VCaP (cell line): ENCODE measurements around the gene FRMD4B.
"Not testable (repeated sequence)": the region's sequence is repeated elsewhere in the genome, so short reads cannot be mapped to it uniquely, and the experiment has no call there.

Source experiments
- H3K27ac ChIP-seq: fragments of 450-650 bp; 2 replicates; pipeline ENCODE4 v1.5.1; 2017
- TF ChIP-seq, protein P1 (sequence below): fragments of 450-650 bp; conservative IDR thresholded peaks from 2 replicates; pipeline ENCODE4 v1.5.1; 2017; ENCODE audit warnings: mild to moderate bottlenecking, moderate library complexity

FRMD4B gene

GRCh38 chr3:69283496-69283895 lies 102.4 kb downstream of the FRMD4B start:
- no peak overlapping the region for H3K27ac ChIP-seq
- TF ChIP-seq, protein P1, sequence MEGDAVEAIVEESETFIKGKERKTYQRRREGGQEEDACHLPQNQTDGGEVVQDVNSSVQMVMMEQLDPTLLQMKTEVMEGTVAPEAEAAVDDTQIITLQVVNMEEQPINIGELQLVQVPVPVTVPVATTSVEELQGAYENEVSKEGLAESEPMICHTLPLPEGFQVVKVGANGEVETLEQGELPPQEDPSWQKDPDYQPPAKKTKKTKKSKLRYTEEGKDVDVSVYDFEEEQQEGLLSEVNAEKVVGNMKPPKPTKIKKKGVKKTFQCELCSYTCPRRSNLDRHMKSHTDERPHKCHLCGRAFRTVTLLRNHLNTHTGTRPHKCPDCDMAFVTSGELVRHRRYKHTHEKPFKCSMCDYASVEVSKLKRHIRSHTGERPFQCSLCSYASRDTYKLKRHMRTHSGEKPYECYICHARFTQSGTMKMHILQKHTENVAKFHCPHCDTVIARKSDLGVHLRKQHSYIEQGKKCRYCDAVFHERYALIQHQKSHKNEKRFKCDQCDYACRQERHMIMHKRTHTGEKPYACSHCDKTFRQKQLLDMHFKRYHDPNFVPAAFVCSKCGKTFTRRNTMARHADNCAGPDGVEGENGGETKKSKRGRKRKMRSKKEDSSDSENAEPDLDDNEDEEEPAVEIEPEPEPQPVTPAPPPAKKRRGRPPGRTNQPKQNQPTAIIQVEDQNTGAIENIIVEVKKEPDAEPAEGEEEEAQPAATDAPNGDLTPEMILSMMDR = no peak

GRCh38 chr3:69282181-69282580 lies 103.7 kb downstream of the FRMD4B start:
- H3K27ac ChIP-seq = peak overlapping the region; percentile 59
- TF ChIP-seq, protein P1 = no peak

GRCh38 chr3:69277403-69277802 lies 108.5 kb downstream of the FRMD4B start:
- not testable (repeated sequence) for H3K27ac ChIP-seq

DNA sequence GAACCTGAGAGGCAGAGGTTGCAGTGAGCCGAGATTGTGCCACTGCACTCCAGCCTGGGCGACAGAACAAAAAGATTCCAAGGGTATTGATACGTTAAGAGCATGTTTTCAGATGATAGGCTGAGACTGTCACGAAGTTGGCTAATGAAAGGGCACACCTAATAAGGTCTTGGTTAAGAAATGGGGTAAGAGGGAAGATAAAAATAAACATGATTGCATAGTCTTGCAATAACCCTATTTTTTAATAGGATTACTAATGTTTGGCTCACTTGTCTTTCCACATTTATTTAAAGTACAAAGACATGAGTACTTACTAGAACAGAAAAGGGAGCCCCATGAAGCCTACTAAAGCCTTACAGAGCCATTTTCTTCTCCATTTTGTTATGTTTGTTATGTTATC lies 109.0 kb downstream of the FRMD4B start:
- TF ChIP-seq, protein P1 = no peak
- H3K27ac ChIP-seq = no peak overlapping the region

GRCh38 chr3:69276191-69276590 lies 109.7 kb downstream of the FRMD4B start:
- not testable (repeated sequence) for H3K27ac ChIP-seq

DNA sequence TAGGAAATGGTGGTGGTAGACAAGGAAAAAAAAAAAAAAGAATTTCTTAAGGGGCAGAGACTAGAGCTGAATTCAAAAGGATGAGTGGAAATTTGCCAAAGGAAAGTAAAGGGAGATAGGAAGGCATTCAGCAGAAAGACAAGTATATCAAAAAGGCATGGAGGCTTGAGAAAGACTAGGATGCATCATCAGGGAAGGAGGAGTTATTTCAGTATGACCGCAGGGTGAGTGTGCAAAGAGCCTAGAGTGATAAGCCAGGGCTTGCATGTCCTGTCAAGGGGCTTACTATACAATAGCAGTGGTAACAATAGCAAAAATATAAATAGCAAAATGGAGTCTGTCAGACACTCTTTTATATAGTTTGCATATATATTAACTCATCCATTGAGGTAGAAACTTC lies 112.0 kb downstream of the FRMD4B start:
- TF ChIP-seq, protein P1 = no peak
- H3K27ac ChIP-seq = no peak overlapping the region

DNA sequence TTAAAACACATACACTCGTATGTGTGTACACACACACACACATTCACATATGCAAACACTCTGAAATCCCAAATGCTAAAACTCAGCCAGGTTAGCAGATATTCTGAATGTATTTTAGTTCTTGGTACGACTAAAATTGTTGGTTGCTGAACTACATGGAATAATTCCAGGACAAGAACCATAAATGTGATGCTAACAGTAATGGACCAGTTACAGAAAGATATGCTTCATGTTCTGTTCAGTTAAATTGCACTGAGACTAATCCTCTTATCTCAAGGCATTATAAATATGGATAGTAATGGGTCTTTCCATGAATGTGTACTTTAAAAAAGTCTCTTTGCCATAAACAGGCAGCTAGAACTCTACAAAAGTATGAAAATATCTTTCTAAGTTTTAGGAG lies 113.3 kb downstream of the FRMD4B start:
- H3K27ac ChIP-seq = no peak overlapping the region
- TF ChIP-seq, protein P1 = no peak

DNA sequence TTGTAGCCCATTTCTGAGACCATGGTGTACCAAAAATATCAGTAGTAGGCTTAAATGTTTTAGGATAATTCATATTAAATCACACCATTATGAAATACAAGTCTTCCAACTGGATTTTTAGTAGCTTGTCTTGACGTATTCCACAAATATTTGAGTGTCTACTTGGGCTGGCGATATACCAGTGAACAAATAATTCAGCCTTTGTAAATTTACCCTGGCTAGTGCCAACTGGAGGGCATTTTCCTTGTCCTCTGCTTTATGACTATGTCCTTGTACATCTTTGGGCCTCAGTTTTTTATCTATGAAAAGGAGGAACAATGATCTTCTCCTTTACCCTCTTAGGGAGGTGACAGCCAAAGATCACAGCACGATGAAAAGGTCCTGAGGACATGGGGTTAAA lies 114.8 kb downstream of the FRMD4B start:
- TF ChIP-seq, protein P1 = no peak
- H3K27ac ChIP-seq = peak overlapping the region; percentile 42; the same call in 1 of the 2 replicates

GRCh38 chr3:69266585-69266984 lies 119.3 kb downstream of the FRMD4B start:
- TF ChIP-seq, protein P1 = no peak
- no peak overlapping the region for H3K27ac ChIP-seq

GRCh38 chr3:69266071-69266470 lies 119.8 kb downstream of the FRMD4B start:
- H3K27ac ChIP-seq = not testable (repeated sequence)

DNA sequence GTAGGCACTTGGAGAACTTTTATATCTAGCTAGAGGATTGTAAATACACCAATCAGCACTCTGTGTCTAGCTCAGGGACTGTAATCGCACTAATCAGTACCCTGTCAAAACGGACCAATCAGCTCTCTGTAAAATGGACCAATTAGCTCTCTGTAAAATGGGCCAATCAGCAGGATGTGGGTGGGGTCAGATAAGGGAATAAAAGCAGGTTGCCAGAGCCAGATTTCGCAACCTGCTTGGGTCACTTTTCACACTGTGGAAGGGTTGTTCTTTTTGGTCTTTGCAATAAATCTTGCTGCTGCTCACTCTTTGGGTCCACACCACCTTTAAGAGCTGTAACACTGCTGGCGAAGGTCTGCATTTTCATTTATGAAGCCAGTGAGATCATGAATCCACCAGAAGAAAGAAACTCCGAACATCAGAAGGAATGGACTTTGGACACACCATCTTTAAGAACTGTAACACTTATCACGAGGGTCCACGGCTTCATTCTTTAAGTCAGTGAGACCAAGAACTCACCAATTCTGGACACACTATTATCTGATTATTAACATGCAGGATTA lies 125.0 kb downstream of the FRMD4B start:
- not testable (repeated sequence) for H3K27ac ChIP-seq
